ENCODE measurements around the gene NSD2.
"Not testable (repeated sequence)": the region's sequence is repeated elsewhere in the genome, so short reads cannot be mapped to it uniquely, and the experiment has no call there.

The NSD2 gene

GRCh38 chr4:1890979-1891570, 19.9 kb downstream of the NSD2 start:
- no peak for DNase-seq (ENCODE audit: low read depth, low spot score)
- H3K27ac ChIP-seq = no peak overlapping the region

- DNase-seq (ENCODE audit: low read depth, low spot score) = no peak
- H3K27ac ChIP-seq = no peak overlapping the region
These were observed 24.9 kb downstream of the NSD2 start for GRCh38 chr4:1895971-1896657.

- no peak for DNase-seq (ENCODE audit: low read depth, low spot score)
- no peak overlapping the region for H3K27ac ChIP-seq
These were observed 25.4 kb downstream of the NSD2 start for GRCh38 chr4:1896658-1896991.

- H3K27ac ChIP-seq = no peak overlapping the region
- no peak for DNase-seq (ENCODE audit: low read depth, low spot score)
These were observed 26.8 kb downstream of the NSD2 start for GRCh38 chr4:1898007-1898406.

- DNase-seq (ENCODE audit: low read depth, low spot score) = no peak
- no peak overlapping the region for H3K27ac ChIP-seq
These were observed 27.5 kb downstream of the NSD2 start for GRCh38 chr4:1898681-1899080.

- no peak overlapping the region for H3K27ac ChIP-seq
- peak; percentile 27 for DNase-seq (ENCODE audit: low read depth, low spot score)
These were observed 28.2 kb downstream of the NSD2 start for GRCh38 chr4:1899149-1900086.

GRCh38 chr4:1900087-1900433, 28.9 kb downstream of the NSD2 start:
- DNase-seq (ENCODE audit: low read depth, low spot score) = no peak

GRCh38 chr4:1900624-1901023, 29.4 kb downstream of the NSD2 start:
- DNase-seq (ENCODE audit: low read depth, low spot score) = no peak
- no peak overlapping the region for H3K27ac ChIP-seq

More at GRCh38 chr4:1900087-1900433, 28.9 kb downstream of the NSD2 start:
- no peak overlapping the region for H3K27ac ChIP-seq

- no peak for DNase-seq (ENCODE audit: low read depth, low spot score)
- H3K27ac ChIP-seq = no peak overlapping the region
These were observed 29.9 kb downstream of the NSD2 start for GRCh38 chr4:1901127-1901526.

- DNase-seq (ENCODE audit: low read depth, low spot score) = no peak
- H3K27ac ChIP-seq = no peak overlapping the region
These were observed 31.1 kb downstream of the NSD2 start for GRCh38 chr4:1902243-1902642.

- H3K27ac ChIP-seq = no peak overlapping the region
- DNase-seq (ENCODE audit: low read depth, low spot score) = no peak
These were observed 31.8 kb downstream of the NSD2 start for GRCh38 chr4:1903035-1903434.

- no peak overlapping the region for H3K27ac ChIP-seq
- DNase-seq (ENCODE audit: low read depth, low spot score) = no peak
These were observed 32.8 kb downstream of the NSD2 start for GRCh38 chr4:1904042-1904441.

- DNase-seq (ENCODE audit: low read depth, low spot score) = peak; percentile 96
- peak overlapping the region; percentile 84 for H3K27ac ChIP-seq
These were observed 36.8 kb downstream of the NSD2 start for GRCh38 chr4:1907848-1908525.

- DNase-seq (ENCODE audit: low read depth, low spot score); H3K27ac ChIP-seq: not testable (repeated sequence)
These were observed 38.5 kb downstream of the NSD2 start for GRCh38 chr4:1909696-1910095.

- H3K27ac ChIP-seq = no peak overlapping the region
These were observed 39.5 kb downstream of the NSD2 start for GRCh38 chr4:1910643-1911042.

GRCh38 chr4:1911316-1911715, 40.1 kb downstream of the NSD2 start:
- not testable (repeated sequence) for H3K27ac ChIP-seq; DNase-seq (ENCODE audit: low read depth, low spot score)

More at GRCh38 chr4:1910643-1911042, 39.5 kb downstream of the NSD2 start:
- DNase-seq (ENCODE audit: low read depth, low spot score) = no peak

GRCh38 chr4:1922821-1923220, 51.6 kb downstream of the NSD2 start:
- no peak overlapping the region for H3K27ac ChIP-seq
- no peak for DNase-seq (ENCODE audit: low read depth, low spot score)

GRCh38 chr4:1927675-1928074, 56.5 kb downstream of the NSD2 start:
- peak overlapping the region; percentile 6 for H3K27ac ChIP-seq
- no peak for DNase-seq (ENCODE audit: low read depth, low spot score)

GRCh38 chr4:1928356-1929239, 57.4 kb downstream of the NSD2 start:
- peak overlapping the region; percentile 19 for H3K27ac ChIP-seq
- DNase-seq (ENCODE audit: low read depth, low spot score) = no peak

- no peak overlapping the region for H3K27ac ChIP-seq
These were observed 61.5 kb downstream of the NSD2 start for GRCh38 chr4:1932736-1933135.

More at GRCh38 chr4:1932736-1933135, 61.5 kb downstream of the NSD2 start:
- no peak for DNase-seq (ENCODE audit: low read depth, low spot score)

Measured in epithelial cell of prostate (primary cell).